ENCODE data around the gene PAFAH1B1.
A peak's percentile ranks its signal among the peaks of the same experiment; 100 is the strongest.
"Not testable (repeated sequence)": the region's sequence is repeated elsewhere in the genome, so short reads cannot be mapped to it uniquely, and the experiment has no call there.

PAFAH1B1 gene

DNA sequence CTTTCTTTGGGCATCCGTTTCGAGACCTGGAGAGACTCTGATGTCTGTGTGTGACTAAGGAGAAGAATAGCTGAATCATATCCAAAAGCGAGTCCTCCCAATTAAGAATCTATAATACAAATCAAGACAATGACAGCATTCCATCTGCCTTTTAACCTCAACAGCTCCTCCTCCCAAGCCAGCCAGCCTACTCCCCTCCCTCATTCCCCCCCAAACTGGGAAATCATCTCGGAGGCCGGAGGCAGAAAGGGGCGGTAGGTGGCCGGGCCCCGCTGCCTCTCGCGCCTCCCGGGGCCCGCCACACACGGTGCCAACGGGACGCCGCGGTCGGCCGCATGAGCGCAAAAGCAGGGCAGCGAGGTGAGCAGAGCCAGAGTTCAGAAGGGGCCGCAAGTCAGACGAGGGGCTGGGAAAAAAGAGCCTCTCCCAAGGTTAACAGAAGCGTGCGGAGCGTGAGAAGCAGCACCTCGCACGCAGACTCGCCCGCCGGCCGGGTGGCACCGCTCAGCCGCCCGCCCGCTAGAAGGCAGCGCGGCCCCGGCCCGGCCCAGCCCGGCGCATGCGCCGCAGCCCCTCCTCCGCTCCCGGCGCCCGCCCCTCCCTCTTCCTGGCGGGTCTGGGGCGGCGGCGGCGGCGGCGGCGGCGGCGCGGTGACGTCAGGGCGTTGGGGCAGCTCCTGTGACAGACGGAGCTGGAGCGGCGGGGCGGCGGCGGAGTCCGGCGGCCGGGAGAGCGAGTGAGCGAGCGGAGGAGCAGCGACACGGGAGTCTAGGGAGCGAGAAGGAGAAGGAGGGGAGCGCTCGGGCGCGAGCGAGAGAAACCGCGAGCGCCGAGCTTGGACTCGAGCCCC, at the start of gene PAFAH1B1:
PAFAH1B1 (plus strand) TSS at position 684 of the 850 bp plus-strand sequence. CDS start 44,635 bp downstream, outside the sequence.
- DNase-seq = peak; percentile 65 to 98 (median 87)

DNA sequence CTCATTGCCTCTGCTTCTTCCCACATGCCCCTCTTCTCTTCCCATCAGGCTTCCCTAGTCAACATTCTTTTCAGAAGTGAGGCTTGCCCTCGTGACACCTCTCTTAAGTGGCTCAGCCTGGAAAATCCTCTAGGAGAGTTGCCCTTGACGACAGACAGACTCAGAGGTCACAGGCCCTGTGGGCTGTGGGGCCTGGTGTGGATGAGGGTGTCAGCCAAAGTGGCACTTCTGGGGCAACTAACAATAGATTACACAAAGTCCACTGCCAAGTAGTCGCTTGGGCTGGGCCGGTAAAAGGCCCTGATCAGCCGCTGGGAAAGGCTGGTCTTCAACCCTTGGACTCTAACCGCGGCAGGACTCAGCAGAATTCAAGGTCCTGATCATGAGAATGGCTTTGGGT, 48.1 kb upstream of the PAFAH1B1 start:
- DNase-seq = peak in 1 of 51 donors; percentile 40

DNA sequence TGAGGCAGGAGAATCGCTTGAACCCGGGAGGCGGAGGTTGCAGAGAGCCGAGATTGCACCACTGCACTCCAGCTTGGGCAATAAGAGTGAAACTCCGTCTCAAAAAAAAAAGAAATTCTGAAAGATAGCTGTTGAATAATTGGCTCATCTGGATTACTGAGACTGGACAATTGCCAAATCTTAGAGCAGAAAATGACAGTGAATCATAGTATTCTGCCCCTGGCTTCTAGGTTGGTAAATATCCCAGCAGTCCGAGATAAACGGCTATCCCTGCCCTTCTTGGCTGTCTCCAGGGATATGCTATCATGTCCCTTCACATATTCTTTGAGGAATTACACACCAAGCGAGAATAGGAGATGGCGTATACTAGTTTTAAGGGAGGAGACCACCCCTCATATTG, 46.3 kb upstream of the PAFAH1B1 start:
- DNase-seq = no peak

DNA sequence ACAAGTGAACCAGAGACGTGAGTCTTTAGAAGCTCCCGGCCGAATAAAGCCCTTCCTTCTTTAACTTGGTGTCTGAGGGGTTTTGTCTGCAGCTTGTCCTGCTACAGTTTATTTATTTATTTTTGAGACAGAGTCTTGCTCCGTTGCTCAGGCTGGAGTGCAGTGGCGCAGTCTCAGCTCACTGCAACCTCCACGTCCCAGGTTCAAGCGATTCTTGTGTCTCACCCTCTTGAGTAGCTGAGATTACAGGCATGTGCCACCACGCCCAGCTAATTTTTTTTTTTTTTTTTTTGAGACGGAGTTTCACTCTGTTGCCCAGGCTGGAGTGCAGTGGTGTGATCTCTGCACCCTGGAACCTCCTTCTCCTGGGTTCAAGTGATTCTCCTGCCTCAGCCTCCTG, 45.4 kb upstream of the PAFAH1B1 start:
- not testable (repeated sequence) for DNase-seq

DNA sequence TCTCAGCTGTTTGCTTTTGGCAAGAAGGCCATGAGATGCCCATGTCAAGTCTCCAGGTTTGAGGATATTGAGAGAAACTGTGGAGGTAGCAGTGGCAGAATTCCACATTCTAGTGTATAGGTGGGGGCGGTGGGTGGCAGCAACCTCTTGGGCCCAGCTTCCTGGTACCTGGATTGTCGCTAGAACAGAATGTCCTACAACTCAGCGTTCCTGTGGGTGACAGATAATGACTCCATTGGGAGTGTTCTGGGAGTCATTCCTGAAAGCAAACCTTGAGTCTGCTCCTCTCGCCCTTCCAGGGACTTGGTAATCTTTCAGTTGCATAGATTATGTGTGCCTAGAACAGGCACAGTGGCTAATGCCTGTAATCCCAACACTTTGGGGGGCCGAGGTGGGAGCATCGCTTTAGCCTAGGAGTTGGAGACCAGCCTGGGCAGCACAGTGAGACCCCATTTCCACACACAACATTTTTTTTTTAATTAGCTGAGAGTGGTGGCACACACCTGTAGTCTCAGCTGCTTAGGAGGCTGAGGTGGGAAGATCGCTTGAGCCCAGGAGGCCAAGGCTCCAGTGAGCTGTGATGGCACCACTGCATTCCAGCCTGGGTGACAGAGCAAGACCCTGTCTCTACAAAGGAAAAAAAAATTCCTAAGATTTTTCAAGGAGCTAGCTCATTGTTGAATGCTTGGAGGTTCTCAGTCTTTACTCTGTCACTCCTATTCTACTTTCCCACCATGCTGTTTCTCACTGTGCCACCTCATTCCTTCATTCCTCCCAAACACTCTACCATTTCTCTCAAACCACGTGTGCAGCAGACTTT, 43.9 kb upstream of the PAFAH1B1 start:
- no peak for DNase-seq

DNA sequence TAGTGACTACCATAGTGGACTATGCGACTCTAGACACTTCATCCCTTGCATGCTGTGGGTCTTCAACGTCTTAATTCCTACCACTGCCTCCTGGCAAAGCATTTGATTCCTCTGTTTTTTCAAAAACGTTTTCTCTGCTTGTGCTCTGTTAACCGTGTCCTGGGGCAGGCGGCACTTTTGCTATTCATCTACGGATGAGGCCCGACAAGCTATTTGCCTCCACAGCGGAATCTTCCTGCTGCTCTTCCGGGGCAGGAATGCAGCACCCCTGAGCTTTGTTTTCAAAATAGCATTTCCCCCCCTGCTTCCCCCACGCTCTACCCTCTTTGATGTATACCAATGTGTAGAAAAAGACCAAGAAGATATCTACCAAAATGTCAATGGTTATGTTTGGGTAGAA, 42.0 kb upstream of the PAFAH1B1 start:
- DNase-seq = no peak

DNA sequence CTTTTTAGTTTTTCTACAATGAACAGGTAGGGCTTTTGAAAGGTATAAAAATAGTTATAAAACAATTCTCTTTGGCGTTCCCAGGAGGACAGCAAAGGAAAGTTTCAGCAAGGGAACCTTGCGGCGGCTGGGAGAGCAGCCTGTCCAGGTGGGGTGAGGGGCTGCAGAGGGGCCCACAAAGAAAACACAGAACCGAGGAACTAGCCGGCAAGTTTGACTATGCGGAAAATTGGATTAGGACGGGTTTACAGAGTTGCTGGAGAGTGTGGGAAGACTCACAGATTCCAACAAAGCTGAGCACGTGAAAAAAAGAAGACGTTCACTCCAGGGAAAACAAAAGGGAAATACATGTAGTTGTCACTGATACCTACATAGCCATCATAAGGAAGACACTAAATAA, 41.5 kb upstream of the PAFAH1B1 start:
- no peak for DNase-seq

DNA sequence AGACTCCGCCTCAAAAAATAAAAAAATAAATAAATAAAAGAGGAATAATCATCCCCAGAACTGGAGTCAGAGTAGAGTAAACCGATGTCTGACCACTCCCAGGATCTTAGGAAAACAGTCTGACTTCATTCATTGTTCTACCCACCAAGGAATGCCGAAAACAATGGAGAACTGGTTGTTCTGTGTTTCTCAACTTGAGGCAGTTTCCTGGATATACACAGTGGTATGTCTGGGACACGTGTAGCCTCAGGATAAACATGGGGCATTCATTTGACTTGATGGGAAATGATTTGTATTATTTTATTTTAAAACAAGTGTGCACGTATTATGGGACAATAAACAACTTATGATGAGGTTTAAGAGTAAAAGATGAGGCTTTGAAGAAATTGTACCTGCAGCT, 32.8 kb upstream of the PAFAH1B1 start:
- DNase-seq = no peak

DNA sequence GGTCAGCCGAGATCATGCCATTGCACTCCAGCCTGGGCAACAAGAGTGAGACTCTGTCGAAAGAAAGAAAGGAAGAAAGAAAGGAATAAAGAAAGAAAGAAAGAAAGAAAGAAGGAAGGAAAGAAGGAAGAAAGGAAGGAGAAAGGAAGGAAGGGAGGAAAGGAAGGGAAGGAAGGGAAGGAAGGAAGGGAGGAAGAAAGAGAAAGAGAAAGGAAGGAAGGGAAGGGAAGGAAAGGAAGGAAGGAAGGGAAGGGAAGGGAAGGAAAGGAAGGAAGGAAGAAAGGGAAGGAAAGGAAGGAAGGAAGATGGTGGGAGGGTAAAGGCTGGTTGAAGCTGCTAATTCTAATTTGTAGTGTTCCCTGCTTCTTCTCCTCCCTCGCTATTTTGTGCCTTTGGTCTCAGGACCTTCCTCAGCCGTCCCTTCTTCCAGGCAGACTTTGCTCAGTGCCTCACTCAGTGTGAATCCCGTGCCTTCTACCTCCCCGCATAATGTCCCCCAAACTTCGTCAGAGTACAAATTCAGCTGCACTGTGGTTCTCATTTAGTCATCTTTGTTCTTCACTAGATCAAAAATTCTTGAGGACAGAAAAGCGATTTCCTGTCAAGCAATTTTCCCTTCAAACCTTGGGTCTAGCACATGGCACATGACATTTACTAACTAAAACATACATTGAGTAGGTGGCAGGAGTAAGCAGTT, 31.1 kb upstream of the PAFAH1B1 start:
- DNase-seq = no peak

DNA sequence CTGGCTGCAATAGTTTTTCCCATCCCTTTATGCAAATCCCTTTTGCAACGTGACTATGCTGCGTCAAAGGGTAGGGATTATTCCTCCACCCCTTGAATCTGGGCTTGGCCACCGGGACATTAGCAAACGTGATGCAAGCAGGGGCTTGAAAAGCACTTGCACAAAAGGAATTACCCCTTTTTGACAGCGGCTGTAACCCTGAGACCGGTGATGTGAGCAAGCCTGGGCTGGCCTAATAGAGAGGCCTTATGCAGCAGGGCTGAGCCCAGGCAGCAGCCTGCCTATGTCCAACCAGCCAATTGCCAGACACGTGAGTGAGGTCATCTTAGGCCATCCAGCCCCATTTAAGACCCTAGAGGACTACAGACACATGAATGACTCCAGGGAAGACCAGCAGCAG, 30.4 kb upstream of the PAFAH1B1 start:
- DNase-seq = no peak

DNA sequence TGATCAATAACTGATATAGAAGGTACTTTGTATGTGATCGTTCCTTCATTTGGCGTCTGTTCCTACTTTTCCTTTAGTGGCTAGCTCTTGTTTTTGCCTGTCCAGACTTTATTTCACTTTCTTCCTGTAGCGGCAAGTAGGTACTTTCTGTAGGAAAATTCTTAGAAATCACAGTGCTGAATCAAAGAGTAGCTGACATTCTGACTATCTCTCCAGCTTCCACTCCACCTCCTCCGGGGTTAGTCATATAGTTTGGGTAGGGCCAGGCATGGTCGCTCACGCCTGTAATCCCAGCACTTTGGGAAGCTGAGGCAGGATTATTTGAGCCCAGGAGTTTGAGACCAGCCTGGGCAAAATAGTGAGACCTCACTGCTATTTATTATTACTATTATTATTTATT, 29.9 kb upstream of the PAFAH1B1 start:
- no peak for DNase-seq

DNA sequence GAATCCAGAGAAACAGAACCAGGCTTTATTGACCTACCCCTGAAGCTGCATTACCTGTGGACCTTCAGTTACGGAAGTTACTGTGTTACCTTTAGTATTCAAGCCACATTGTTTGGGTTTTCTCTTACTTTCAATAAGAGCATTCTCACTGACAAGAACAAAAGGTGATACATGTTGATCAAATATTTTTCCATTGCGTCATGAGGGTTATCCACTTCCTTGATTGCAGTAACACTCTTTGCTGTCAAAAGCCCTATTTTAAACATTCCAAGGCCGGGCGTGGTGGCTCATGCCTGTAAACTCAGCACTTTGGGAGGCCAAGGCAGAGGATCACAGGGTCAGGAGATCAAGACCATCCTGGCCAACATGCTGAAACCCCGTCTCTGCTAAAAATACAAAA, 28.6 kb upstream of the PAFAH1B1 start:
- DNase-seq = no peak

DNA sequence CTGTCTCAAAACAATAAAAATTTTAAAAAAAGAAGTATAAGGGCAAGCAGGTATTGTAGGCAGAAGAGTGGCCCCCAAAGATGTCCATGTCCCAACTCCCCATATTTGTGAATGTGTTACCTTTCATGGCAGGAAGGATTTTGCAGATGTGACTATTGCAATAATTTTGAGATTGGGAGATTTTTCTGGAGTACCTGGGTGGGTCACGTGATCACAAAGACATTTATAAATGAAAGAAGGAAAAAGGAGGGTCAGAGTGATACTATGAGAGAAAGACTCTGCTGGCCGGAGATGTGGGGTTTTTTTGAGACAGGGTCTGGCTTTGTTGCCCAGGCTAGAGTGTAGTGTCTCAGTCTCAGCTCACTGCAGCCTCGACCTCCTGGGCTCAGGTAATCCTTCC, 27.4 kb upstream of the PAFAH1B1 start:
- no peak for DNase-seq

DNA sequence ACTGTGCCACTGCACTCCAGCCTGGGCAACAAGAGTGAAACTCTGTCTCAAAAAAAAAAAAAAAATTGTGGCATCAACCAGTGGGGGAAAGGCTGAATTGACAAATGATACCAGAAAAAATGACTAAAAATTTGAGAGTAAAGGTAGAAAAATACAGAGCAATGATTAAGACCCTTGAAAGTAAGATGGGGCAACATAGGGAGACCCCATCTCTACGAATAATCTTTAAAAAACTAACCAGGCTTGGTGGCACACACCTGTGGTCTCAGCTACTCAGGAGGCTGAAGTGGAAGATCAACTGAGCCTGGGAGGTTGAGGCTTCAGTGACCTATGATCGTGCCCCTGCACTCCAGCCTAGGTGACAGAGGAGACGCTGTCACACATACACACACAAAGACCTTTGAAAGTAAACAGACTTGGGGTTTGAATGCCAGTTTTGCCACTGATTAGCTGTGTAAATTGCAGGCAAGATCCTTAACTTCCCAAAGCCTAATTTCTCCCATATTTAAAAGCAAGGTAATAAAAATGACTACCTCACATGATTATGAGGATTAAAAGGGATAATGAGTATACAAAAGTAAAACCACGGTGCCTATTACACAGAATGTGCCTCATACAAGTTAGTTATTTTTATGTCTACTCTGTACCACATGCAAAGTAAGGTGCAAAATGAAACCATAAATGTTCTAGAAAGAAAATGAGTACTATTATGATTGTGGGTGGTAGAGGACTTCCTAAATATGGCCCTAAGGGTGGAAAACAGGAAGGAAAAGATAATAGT, 21.7 kb upstream of the PAFAH1B1 start:
- no peak for DNase-seq

DNA sequence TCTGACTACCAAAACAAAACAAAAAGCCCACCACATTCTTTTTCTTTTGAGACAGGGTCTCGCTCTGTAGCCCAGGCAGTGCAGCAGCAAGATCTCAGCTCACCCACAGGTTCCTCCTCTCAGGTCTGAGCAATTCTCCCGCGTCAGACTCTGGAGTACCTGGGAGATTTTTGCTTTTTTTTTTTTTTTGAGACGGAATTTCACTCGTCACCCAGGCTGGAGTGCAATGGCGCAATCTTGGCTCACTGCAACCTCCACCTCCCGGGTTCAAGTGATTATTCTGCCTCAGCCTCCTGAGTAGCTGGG, 21.2 kb upstream of the PAFAH1B1 start:
- DNase-seq = not testable (repeated sequence)

DNA sequence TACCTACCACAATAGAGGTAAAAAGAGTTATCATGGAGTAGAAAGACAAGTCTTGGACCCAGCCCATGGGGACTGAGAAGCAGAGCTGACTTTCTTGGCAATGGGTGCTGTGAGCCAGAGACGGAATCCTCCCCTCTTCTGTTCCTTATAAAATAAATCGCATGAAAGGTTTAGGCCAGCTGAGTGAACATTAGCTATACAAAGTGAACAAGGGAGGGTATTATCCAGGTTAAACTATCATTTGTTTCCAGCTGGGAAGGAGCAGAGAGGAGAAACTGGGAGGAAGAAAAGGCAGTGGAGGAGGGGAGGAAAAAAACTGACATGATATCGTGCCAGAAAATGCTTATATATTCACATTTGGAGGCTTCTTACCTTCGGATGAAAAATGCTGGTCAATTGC, 13.3 kb upstream of the PAFAH1B1 start:
- peak in 1 of 51 donors; percentile 39 for DNase-seq

DNA sequence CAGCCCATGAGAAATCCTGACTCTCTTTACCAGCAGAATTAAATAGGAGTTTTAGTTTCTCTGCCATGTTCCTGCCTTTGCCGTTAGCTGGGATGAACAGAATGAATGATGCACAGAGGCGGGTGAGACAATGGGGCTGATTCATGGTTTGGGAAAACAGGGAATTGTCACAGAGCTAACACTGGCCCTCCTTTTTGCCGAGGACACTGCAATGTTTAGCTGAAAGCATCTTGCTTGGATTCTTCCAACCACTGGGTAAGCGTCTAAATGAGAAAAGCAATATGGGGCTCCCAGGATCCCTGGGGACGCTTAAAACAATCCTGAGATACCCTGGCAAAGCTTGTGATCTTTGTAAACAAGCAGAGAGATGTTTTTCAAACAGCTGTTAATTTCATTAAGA, 12.8 kb upstream of the PAFAH1B1 start:
- DNase-seq = peak in 39 of 51 donors; percentile 1 to 89 (median 50)

DNA sequence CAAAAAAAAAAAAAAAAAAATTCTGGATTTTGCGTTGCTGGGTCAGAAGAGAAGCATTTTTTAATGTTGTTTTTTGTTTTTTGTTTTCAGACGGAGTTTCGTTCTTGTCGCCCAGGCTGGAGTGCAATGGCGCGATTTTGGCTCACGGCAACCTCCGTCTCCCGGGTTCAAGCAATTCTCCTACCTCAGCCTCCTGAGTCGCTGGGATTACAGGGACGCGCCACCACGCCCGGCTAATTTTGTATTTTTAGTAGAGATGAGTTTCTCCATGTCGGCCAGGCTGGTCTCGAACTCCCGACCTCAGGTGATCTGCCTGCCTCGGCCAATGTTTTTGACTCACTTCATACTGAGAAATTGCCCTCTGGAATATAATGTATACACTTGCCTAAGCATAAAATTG, 11.0 kb upstream of the PAFAH1B1 start:
- no peak for DNase-seq

DNA sequence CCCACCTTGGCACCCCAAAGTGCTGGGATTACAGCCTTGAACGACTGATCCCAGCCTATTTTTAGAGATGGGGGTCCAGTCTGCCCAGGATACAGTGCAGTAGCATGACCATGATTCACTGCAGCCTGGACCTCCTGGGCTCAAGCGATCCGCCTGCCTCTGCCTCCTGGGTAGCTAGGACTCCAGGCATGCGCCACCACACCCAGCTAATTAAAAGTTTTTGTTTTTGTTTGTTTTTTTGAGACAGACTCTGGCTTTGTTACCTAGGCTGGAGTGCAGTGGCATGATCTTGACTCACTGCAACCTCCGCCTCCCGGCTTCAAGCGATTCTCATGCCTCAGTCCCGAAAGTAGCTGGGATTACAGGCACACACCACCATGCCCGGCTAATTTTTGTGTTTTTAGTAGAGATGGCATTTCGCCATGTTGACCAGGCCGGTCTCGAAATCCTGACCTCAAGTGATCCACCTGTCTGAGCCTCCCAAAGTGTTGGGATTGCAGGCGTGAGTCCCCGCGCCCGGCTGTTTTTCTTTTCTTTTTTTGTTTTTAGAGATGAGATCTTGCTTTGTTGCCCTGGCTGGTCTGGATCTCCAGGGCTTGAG, 2.3 kb upstream of the PAFAH1B1 start:
- DNase-seq = no peak

DNA sequence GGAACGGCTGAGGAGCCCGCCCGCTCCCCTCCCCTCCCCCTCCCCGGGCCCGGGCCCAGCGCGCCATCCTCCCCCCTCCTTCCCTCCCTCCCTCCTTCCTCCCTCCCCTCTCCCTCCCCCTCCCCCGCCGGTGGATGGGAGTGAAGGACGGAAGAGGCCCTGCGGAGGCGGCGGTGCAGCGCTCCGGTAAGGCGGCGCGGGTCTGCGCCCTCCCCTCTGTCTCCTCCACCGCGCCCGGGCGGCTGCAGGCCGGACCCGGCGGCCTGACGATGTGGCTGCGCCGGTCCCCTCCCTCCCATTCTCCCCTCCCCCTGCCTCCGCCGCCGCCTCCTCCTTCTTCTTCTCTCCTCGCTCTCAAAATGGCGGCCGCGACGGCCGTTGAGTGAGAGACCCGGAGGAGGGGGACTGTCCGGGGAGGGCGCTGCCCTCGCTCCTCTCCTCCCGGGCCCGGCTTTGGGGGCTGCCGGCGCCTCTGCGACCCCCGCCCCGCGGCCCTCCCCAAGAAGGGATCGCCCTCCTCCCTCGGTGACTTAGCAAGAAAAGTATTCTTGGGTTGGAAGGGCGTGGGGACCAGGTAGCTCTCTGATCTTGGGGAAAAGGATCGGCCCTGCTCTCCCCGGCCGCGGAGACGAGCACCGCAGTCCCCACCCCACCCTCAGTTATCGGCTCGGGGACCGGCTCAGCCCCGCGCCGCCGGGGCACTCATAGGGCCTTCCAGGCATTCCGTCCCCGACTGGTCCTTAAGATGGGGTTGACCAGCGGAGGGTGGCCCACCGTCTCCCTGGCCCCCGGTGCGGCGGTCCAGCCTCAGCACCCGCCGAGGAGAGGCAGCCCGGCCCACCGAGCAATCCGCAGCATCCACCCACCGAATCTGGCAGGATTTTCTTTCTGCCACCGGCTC, 617 bp downstream of the PAFAH1B1 start:
- peak; percentile 30 to 98 (median 78) for DNase-seq

All from hypothalamus (tissue), 51 donors.